Stimulated activated CD8-positive, alpha-beta memory T cell treated with anti-CD3 and anti-CD28 coated beads, Interleukin-7, amount 100 ng/mL, for 4 hours (primary cell): ENCODE results near the gene ELANE.

Experiments
- DNase-seq, 2 donors: peaks; one replicate each; pipeline ENCODE4 v3.0.0-alpha.2; 2020; ENCODE audit warnings: low read depth in 2 of 2

The ELANE gene

DNA sequence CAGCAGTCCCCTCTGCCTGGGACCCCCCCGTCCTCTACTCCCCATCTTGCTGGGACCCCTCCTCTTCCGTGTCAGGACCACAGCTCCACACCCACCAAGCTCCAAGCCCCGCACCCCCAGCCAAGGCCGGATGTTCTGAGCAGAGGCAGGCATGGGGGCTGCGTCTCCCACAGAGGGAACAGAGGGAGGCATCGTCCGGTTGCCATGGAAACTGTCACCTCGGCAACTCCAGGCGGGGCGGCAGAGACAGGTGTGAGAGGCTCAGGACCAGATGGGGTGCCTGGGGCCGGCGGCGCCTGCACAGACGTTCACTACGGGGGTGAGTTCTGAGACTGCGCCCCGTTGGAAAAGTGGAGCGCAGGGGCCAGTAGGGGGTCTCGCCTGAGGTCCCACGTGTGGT is 46.6 kb downstream of the ELANE start:
- DNase-seq, result no peak

DNA sequence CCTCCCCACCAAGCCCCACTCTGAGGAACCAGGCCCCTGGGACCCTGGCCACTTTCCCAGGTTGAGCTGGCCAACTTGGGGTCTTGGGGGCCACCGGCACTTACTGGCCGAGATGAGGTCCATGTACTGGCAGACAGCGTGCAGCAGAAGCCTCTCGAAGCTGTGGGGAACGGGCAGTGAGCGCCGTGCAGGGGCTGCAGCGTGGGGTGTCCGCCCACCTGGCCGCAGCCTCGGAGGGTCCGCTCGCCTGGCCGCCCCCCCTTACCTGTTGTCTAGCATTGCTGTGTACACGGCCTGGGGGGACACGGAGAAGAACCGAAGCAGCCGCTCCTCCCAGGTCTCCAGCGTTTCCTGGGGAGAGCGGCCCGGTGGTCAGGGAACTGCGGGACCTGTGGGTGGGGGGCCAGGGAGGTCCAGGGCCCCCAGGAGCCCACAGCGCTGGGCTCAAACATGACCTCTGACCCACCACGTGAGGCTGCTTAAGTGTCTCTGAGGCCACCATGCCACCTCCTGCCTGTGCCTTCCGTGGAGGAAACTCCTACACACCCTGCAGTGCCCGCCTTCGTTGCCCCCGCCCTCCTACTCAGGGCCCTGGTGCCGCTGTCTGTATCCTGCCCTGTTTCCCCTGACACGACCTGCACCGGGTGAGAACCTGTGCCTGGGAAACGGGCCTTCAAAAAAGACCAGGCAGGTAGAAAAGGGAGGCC is 47.4 kb downstream of the ELANE start:
- DNase-seq, result no peak

DNA sequence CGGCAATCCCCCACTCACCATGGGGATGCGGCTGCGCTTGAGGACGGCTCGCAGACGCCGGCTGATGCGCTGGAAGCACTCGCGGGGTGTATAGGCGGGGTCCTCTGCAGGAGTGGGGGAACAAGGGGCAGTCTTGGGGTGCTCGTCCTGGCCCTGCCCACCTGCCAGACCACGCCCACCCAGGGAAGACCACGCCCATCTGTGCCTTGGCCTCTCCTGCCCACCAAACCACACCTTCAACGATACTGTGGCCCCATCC is 47.9 kb downstream of the ELANE start:
- no peak for DNase-seq

DNA sequence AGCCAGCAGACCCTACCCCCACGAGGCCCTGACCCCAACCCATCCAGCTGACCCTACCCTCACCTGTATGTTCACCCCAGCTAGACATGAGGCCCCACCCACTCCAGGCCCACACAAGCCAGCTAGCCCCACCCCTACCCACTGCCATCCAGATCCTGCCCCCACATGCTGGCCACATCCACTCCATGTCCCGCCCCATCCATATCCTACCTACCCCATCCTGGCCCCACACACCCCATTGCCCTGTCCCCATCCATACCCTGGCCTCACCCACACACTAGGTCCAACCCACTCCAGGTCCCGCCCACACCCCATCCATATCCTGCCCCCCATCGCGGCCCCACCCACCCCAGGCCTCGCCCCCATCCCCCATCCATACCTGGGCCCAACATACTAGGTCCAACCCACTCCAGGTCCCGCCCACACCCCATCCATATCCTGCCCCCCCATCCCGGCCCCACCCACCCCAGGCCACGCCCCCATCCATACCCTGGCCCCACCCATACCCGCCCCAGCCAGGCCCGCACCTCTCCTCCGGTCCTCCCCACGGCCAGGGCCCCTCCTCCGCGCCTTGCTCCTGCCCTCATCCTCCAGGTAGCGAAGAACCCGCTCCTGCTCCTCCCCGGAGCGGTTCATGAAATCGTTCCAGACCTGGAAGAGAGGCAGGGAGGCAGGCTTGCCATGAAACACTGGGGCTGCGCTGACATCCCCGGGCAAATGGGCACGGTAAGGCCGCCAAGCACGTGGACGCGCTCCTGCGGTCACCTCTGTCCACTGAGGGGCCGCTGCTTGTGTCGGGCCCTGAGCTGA is 48.4 kb downstream of the ELANE start:
- no peak for DNase-seq

DNA sequence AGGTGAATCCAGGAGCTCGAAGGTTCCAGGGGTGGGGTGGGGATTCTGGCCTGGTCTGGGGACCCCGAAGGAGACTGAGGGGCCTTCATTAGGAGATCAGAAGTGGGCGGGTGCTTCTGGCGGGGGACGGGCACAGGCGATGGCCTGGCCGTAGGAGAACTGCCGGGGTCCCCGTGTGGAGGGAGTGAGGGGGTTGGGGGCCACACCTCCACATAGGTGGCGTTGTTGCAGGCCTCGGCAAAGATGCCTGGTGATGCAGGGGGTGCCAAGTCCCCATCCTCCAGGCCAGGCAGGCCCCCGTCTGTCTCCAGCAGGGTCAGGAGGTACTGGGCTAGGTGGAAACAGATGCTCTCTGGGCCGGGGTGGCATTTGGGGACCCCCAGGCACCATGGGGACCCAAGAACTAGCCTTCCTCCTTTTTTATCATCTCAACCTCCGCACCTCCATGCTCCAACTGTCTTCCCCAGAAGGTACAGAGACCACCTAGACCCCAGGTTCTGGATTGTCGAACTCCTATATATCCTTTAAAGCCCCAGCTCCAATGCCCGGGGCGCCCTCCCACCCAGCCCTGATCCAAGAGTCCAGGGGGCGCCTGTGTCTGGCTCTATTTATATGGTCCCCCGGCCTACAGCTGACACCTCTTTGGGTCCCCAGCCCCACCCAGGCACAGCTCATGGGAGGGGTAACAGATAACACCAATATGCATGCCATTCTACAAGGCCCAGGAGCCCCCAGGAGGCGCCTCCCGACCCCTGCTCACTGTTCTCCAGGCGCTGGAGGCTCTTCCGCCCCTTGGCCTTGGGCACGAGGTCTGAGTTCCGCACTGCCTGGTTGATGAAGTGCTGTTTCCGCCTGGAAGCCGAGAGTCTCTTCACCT is 49.4 kb downstream of the ELANE start:
- no peak for DNase-seq

DNA sequence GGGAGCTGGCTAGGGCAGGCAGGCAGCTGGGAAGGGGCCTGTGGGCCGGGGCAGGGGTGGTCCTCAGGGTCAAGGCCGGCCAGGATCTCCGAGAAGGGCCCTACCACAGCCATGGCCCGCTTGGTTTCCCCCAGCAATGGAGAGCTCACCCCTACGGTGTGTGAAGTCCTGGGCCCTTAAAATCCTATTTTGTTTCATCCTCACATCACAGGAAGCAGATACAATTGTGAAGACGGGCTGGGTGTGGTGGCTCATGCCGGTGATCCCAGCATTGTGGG is 49.9 kb downstream of the ELANE start:
- no peak for DNase-seq

DNA sequence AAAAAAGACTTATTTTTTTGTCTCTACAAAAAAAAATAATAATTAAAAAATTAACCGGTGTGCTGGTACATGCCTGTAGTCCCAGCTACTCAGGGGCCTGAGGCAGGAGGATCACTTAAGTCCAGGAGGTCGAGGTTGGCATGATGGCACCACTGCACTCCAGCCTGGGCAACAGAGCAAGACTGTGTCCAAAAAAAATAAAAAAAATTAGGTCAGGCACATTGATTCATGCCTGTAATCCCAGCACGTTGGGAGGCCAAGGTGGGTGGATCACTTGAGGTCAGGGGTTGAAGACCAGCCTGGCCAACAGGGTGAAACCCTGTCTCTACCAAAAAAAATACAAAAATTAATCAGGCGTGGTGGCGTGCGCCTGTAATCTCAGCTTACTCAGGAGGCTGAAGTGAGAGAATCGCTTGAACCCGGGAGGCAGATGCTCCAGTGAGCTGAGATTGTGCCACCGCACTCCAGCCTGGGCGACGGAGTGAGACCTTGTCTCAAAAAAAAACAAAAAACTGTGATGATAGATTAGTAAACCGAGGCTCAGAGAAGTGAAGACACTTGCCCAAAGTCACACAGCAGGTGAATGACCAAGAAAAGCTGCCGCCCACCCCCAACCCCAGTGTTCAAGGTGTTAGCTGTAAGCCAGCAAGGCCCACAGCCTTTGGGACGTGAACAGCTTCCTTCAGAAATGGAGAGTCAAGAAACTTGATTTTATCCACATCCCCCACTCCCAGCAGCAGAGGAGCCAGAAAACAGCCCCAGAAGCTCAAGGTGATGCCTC is 50.5 kb downstream of the ELANE start:
- DNase-seq, result no peak

DNA sequence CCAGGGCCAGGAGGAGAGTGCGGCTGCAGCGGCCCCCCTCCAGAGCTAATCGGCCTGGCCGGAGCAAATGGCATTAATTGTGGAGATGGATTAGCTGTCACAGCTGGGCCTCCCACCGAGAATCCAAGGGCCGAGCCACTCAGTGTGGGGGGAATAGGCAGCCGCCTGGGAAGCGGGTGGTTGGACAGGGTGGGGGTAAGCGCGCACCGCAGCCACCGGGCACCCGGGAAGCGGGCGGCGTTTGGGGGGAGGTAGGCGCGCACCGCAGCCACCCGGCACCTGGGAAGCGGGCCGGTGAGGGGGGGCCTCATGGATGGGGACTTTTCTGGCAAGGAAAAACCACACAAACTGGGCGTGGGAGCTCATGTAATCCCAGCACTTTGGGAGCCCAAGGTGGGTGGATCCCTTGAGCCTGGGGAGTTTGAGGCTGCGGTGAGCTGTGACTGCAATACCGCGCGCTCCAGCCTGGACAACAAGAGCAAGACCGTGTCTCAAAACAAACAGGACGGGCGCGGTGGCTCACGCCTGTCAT is 51.2 kb downstream of the ELANE start:
- DNase-seq, result no peak

DNA sequence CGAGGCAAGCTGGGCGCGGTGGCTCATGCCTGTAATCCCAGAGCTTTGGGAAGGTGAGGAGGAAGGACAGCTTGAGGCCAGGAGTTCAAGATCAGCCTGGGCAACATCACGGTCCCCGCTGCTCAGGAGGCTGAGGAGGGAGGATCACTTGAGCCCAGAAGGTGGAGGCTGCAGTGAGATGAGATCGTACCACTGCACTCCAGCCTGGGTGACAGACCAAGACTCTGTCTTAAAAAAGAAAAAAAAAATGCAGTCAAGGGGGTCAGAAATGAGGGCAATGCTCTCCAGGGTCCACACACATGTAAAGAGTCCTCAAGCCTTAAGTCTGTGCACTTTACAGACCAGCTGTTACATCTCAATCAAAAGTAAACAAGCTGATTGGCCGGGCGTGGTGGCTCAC is 52.4 kb downstream of the ELANE start:
- no peak for DNase-seq
